Measurements from ENCODE around the gene KLC1.

The KLC1 gene

GRCh38 chr14:103653805-103654204, 24.8 kb downstream of the KLC1 start:
- DNase-seq (ENCODE audit: extremely low spot score): no peak
- TF ChIP-seq, protein P1, sequence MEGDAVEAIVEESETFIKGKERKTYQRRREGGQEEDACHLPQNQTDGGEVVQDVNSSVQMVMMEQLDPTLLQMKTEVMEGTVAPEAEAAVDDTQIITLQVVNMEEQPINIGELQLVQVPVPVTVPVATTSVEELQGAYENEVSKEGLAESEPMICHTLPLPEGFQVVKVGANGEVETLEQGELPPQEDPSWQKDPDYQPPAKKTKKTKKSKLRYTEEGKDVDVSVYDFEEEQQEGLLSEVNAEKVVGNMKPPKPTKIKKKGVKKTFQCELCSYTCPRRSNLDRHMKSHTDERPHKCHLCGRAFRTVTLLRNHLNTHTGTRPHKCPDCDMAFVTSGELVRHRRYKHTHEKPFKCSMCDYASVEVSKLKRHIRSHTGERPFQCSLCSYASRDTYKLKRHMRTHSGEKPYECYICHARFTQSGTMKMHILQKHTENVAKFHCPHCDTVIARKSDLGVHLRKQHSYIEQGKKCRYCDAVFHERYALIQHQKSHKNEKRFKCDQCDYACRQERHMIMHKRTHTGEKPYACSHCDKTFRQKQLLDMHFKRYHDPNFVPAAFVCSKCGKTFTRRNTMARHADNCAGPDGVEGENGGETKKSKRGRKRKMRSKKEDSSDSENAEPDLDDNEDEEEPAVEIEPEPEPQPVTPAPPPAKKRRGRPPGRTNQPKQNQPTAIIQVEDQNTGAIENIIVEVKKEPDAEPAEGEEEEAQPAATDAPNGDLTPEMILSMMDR (IDR thresholded peaks at IDR 0.05; ENCODE audit: control extremely low read depth, extremely low read depth, low read depth, missing control alignments): no peak
- ChIA-PET CTCF (interaction anchor here (0.9 kb wide), 1 partner anchor 26 kb away, joined by 3 read pairs; no protein-coding TSS in a partner anchor), POLR2A (no interaction called here)

GRCh38 chr14:103654619-103655018, 25.6 kb downstream of the KLC1 start:
- ChIA-PET CTCF (interaction anchor here (0.9 kb wide), 1 partner anchor 25 kb away, joined by 3 read pairs; no protein-coding TSS in a partner anchor), POLR2A (no interaction called here)
- TF ChIP-seq, protein P1 (IDR thresholded peaks at IDR 0.05; ENCODE audit: control extremely low read depth, extremely low read depth, low read depth, missing control alignments): no peak
- DNase-seq (ENCODE audit: extremely low spot score): no peak

- ChIA-PET POLR2A (no interaction called here), CTCF (no interaction called here)
- TF ChIP-seq, protein P1 (IDR thresholded peaks at IDR 0.05; ENCODE audit: control extremely low read depth, extremely low read depth, low read depth, missing control alignments): no peak
- DNase-seq (ENCODE audit: extremely low spot score): no peak
These were observed 27.2 kb downstream of the KLC1 start for GRCh38 chr14:103656031-103656755.

DNA sequence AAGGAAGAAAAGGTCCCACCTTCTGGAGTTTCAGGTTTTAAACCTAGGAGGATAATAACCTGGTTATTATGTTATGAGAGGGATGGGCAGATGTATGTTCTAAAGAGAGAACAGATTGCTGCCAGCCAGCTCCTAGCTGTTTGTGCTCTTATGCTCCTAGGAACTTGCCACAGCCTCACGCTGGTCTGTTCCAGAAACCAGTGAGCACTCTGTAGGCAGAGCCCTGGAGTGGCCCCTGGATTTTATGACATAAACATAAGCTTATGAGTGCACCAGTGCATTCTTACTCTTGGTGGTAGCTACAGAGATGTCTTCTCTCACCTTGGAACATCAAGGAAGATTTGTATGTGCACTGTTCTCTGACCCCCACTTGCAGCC, 27.7 kb downstream of the KLC1 start:
- TF ChIP-seq, protein P1 (IDR thresholded peaks at IDR 0.05; ENCODE audit: control extremely low read depth, extremely low read depth, low read depth, missing control alignments): no peak
- no peak for DNase-seq (ENCODE audit: extremely low spot score)
- ChIA-PET POLR2A (no interaction called here), CTCF (no interaction called here)

- ChIA-PET POLR2A (no interaction called here), CTCF (no interaction called here)
- TF ChIP-seq, protein P1 (IDR thresholded peaks at IDR 0.05; ENCODE audit: control extremely low read depth, extremely low read depth, low read depth, missing control alignments): no peak
- DNase-seq (ENCODE audit: extremely low spot score): no peak
These were observed 28.5 kb downstream of the KLC1 start for GRCh38 chr14:103657471-103657870.

DNA sequence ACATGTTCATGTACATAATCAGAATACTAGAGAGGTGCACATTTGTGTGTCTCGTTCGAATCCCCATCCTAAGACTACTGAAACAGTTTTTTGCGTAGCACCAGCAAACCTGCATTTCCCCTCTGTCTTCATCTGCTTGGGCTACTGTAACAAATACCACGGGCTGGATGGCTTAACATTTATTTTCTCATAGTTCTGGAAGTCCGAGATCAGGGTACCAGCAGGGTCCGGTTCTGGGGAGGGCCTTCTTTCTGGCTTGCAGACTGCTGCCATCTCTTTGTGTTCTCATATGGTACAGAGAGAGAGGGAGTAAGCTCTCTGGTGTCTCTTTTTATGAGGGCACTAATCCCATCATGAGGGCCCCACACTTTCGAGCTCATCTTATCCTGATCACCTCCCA, 30.6 kb downstream of the KLC1 start:
- POLR2A ChIA-PET: no interaction called here

More for the DNA sequence above, 30.6 kb downstream of the KLC1 start:
- no peak for DNase-seq (ENCODE audit: extremely low spot score)
- CTCF ChIA-PET: no interaction called here
- TF ChIP-seq, protein P1 (IDR thresholded peaks at IDR 0.05; ENCODE audit: control extremely low read depth, extremely low read depth, low read depth, missing control alignments): no peak

Measured in GM10248 (cell line).